ENCODE data around the gene CIRBP. TPM values are rescaled to one million over a fixed set of nuclear protein-coding genes. Genes with fewer than 3 reads are reported as not detected.
A peak's percentile ranks its signal among the peaks of the same experiment; 100 is the strongest.

CIRBP gene
- total and polyA plus RNA-seq, 2 of the 13 experiments (the other 11 are each of a cell fraction or from before 2014, with no cell fraction given): 133 to 140 TPM

- TF ChIP-seq ZNF274 (CRISPR knock-in tag; IDR thresholded peaks at IDR 0.05): no peak; the same call in 1 of the 2 replicates
- TF ChIP-seq ZSCAN9 (CRISPR knock-in tag; IDR thresholded peaks at IDR 0.05; ENCODE audit: borderline replicate concordance): peak; percentile 9; the same call in 1 of the 2 replicates
- no peak for TF ChIP-seq NPAS2 (CRISPR knock-in tag; IDR thresholded peaks at IDR 0.05; ENCODE audit: borderline replicate concordance)
- TF ChIP-seq ZNF704 (CRISPR knock-in tag; IDR thresholded peaks at IDR 0.05; ENCODE audit: borderline replicate concordance): no peak
- peak; percentile 7; the same call in 1 of the 2 replicates for TF ChIP-seq ZSCAN12 (CRISPR knock-in tag; IDR thresholded peaks at IDR 0.05)
- TF ChIP-seq, protein P1, sequence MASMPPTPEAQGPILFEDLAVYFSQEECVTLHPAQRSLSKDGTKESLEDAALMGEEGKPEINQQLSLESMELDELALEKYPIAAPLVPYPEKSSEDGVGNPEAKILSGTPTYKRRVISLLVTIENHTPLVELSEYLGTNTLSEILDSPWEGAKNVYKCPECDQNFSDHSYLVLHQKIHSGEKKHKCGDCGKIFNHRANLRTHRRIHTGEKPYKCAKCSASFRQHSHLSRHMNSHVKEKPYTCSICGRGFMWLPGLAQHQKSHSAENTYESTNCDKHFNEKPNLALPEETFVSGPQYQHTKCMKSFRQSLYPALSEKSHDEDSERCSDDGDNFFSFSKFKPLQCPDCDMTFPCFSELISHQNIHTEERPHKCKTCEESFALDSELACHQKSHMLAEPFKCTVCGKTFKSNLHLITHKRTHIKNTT (CRISPR knock-in tag; IDR thresholded peaks at IDR 0.05): no peak
- TF ChIP-seq, protein P2, sequence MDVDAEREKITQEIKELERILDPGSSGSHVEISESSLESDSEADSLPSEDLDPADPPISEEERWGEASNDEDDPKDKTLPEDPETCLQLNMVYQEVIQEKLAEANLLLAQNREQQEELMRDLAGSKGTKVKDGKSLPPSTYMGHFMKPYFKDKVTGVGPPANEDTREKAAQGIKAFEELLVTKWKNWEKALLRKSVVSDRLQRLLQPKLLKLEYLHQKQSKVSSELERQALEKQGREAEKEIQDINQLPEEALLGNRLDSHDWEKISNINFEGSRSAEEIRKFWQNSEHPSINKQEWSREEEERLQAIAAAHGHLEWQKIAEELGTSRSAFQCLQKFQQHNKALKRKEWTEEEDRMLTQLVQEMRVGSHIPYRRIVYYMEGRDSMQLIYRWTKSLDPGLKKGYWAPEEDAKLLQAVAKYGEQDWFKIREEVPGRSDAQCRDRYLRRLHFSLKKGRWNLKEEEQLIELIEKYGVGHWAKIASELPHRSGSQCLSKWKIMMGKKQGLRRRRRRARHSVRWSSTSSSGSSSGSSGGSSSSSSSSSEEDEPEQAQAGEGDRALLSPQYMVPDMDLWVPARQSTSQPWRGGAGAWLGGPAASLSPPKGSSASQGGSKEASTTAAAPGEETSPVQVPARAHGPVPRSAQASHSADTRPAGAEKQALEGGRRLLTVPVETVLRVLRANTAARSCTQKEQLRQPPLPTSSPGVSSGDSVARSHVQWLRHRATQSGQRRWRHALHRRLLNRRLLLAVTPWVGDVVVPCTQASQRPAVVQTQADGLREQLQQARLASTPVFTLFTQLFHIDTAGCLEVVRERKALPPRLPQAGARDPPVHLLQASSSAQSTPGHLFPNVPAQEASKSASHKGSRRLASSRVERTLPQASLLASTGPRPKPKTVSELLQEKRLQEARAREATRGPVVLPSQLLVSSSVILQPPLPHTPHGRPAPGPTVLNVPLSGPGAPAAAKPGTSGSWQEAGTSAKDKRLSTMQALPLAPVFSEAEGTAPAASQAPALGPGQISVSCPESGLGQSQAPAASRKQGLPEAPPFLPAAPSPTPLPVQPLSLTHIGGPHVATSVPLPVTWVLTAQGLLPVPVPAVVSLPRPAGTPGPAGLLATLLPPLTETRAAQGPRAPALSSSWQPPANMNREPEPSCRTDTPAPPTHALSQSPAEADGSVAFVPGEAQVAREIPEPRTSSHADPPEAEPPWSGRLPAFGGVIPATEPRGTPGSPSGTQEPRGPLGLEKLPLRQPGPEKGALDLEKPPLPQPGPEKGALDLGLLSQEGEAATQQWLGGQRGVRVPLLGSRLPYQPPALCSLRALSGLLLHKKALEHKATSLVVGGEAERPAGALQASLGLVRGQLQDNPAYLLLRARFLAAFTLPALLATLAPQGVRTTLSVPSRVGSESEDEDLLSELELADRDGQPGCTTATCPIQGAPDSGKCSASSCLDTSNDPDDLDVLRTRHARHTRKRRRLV (CRISPR knock-in tag; IDR thresholded peaks at IDR 0.05): no peak
- peak; percentile 14 for TF ChIP-seq SKI (IDR thresholded peaks at IDR 0.05; ENCODE audit: partially characterized antibody)
- TF ChIP-seq, protein P3, sequence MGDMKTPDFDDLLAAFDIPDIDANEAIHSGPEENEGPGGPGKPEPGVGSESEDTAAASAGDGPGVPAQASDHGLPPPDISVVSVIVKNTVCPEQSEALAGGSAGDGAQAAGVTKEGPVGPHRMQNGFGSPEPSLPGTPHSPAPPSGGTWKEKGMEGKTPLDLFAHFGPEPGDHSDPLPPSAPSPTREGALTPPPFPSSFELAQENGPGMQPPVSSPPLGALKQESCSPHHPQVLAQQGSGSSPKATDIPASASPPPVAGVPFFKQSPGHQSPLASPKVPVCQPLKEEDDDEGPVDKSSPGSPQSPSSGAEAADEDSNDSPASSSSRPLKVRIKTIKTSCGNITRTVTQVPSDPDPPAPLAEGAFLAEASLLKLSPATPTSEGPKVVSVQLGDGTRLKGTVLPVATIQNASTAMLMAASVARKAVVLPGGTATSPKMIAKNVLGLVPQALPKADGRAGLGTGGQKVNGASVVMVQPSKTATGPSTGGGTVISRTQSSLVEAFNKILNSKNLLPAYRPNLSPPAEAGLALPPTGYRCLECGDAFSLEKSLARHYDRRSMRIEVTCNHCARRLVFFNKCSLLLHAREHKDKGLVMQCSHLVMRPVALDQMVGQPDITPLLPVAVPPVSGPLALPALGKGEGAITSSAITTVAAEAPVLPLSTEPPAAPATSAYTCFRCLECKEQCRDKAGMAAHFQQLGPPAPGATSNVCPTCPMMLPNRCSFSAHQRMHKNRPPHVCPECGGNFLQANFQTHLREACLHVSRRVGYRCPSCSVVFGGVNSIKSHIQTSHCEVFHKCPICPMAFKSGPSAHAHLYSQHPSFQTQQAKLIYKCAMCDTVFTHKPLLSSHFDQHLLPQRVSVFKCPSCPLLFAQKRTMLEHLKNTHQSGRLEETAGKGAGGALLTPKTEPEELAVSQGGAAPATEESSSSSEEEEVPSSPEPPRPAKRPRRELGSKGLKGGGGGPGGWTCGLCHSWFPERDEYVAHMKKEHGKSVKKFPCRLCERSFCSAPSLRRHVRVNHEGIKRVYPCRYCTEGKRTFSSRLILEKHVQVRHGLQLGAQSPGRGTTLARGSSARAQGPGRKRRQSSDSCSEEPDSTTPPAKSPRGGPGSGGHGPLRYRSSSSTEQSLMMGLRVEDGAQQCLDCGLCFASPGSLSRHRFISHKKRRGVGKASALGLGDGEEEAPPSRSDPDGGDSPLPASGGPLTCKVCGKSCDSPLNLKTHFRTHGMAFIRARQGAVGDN (CRISPR knock-in tag; IDR thresholded peaks at IDR 0.05): peak; percentile 92
- peak; percentile 98 for TF ChIP-seq SP4 (CRISPR knock-in tag; IDR thresholded peaks at IDR 0.05)
- TF ChIP-seq POGK (CRISPR knock-in tag; conservative IDR thresholded peaks at IDR 0.05): peak; percentile 89
- TF ChIP-seq GATAD1 (CRISPR knock-in tag; IDR thresholded peaks at IDR 0.05): peak; percentile 77
- TF ChIP-seq ZNF674 (CRISPR knock-in tag; IDR thresholded peaks at IDR 0.05; ENCODE audit: low read depth): peak; percentile 70; the same call in 1 of the 2 replicates
- TF ChIP-seq ASH2L (IDR thresholded peaks at IDR 0.05; ENCODE audit: insufficient read length, low read depth, low read length): peak; percentile 75
Observed at GRCh38 chr19:1275260-1275975, 6.3 kb downstream of the CIRBP start, which contains the start of gene FAM174C (continued).

Measured in HepG2 (cell line).